HG03457 (cell line): ENCODE measurements around the gene CD55.
A peak's percentile ranks its signal among the peaks of the same experiment; 100 is the strongest.
"Not testable (repeated sequence)": the region's sequence is repeated elsewhere in the genome, so short reads cannot be mapped to it uniquely, and the experiment has no call there.

Experiments used
- ATAC-seq: cut with Tn5 transposase; IDR thresholded peaks from one replicate; pipeline ENCODE4 v1.9.1; 2021; ENCODE audit warnings: moderate number of reproducible peaks; ENCODE audit not compliant: unreplicated experiment

Gene CD55

DNA sequence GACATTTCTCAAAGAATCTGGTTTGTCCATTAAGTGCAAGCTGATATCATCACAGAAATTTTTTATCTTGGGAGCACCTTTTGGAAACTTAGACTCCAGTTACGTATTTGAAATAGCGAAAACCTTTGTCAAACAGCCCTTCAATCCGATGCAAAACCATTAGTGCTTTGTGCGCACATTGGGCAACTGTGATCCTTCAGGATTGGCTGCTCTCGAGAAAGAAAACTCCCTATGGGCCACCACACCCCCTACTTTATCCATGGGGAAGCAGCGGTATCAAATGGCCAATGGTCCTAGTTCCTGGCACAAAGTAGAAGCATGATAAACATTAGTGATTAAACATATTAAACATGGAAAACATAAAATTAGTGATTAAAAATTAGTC, 16.0 kb upstream of the CD55 start:
- no peak for ATAC-seq

DNA sequence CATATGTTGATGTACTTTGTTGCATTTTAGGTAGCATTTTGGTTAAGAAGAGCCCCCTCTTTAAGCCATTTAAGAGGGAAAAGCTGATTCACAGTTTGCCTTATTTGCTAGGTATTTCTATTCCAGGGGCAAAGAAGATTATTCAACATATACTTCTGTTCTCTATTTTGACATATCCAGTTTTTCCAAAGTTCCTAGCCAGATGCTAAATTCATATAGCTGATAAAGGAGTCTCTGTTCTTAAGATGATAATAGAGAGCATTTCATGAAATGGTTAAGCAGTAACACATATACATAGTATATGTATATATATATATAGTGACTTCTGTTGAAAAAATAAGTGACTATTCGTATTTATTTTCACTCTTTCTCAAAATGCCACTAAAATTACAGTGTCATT, 15.5 kb upstream of the CD55 start:
- no peak for ATAC-seq

DNA sequence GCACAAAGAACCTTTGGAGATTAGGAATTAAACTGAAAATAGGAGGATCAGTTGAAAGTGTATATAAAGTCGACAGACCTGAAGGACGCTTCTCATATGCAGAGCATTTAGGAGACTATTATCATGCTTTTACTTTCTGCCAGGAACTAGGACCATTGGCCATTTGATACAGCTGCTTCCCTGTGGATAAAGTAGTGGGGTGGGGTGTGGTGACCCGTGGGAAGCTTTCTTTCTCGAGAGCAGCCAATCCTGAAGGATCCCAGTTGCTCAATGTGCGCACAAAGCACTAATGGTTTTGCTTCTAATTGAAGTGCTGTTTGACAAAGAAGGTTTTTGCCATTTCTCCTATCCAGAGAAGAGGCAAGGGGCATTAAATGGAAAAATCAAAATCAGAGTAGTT, 14.9 kb upstream of the CD55 start:
- ATAC-seq, result no peak

DNA sequence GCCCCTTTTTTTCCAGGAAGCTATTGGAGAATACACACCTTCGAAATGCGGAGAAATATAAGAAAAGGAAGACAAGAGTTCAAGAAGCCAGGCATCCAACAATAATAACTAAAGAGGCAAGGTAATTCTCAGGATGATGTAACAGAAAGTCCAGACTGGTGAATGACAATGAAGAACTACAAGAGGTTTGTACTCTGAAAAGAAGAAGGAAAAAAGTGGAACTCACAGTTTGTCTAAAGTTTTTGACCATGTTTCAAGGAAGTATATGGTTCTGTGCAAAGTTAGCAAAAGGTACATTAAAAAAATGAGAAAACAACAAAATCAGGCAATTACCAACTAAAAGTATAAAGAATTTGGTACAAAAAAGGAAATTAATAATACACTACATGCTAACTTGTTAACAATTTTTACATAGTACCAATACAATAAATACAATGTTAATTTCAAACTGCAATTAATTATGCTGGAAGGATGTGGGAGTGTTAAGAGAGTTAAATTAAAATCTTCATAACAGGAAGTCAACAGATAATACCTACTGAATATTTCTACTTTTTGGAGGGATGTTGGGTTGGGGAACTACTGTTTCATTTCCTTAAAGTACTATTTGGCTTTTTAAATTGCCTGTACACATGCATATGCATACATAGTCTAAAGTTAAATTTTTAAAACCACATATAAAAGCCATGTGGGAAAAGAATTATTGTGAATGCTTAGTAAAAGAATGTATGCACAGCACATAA, 12.9 kb upstream of the CD55 start:
- ATAC-seq, result no peak

DNA sequence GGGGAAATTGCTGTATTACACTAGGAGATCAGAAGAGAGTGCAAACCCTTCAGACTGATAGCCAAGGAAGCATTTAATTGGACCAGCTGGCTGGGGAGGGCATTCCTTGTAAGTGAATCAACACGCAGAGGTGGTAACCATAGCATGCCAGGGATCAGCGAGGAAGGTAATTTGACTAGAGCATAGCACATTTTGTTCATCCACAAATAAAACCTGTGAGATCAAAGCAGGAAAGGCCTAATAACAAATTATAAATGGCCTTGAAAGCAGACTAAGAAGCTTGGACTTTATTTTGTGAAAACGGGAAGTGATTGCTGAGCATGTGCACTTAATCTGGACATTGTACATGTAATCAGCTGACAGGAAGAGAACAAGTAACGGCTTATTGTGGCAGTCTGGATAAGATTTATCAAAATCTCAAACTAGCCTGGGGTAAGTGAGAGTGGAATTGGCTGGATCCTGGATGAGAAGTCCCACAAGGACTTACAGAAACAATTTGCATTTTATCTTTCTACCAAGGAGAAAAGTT, 11.7 kb upstream of the CD55 start:
- ATAC-seq, result no peak

DNA sequence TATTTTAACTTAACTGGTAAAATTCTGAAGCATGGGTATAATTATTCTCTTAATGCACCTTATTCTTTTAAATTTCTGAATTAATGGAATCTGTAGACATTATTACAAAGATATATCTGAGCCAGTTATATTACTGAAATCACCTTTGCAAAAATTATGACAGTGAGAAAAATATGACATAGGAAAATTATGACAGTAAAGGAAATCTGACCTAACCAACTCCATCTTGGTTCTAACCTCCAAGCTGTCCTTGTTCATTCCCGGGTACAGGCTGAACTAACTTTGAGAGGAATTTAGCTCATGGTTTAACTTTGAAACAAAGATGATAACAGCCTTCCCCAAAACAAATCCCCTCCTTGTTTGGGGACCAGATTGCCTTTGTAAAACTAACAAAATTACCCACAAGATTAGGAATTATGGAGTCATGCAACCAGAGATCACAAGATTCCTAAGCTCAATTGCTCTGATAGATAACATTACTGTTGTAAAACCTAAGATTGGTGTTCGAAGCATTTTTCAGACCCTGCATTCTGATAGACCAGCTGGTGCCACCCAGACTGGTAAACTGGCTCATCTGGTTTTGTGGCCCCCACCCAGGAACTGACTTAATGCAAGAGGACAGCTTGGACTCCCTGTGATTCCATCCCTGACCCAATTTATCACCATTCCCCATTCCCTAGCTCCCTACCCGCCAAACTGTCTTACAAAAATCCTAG, 9.4 kb upstream of the CD55 start:
- no peak for ATAC-seq

DNA sequence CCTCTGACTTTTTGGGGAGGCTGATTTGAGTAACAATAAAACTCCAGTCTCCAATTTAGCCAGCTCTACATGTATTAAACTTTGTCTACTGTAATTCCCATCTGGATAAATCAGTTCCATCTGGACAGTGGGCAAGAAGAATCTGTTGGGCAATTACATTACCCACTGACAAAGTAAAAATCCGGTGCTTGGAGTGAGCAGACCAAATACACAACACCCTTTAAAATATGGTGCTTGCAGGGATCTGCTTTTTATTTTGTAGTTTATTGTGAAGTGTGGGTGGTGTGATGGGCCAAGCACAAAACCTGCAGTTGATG, 8.9 kb upstream of the CD55 start:
- no peak for ATAC-seq

DNA sequence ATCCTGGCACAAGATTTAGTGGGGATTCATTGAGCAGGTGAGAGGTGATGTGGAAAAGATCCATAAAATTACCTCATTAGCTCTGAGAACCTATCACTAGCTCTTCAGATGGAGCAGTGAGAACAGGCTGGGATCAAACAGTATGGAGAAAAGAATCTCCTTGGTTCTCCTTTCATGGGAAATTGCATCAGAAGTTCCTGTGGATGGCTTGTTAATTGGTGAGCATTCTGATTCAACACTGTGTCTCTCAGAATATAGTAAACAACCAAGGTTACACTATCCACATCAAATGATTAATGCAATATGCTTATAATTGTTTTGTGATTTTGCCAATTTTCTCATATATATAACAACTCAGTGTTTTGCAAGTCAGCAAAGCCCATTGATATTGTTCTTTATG, 8.3 kb upstream of the CD55 start:
- ATAC-seq, result no peak

DNA sequence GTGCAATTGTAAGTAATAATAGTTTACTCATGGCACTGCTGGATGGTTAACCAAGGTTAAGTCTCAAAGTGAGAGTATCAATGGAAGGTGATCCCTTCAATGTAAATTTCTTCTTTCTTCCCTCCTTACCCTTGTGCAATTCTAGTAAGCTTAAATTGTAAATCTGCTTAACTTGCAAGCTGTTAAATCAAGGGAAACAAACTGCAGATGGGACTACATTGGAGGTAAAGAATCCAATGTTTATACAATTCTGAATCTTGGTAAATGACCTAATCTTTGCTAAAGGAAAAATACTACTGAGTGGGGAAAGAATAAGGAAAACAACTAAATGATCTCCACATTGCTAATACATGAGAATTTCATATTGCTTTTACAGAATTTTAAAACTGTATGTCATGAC, 6.7 kb upstream of the CD55 start:
- ATAC-seq, result no peak

DNA sequence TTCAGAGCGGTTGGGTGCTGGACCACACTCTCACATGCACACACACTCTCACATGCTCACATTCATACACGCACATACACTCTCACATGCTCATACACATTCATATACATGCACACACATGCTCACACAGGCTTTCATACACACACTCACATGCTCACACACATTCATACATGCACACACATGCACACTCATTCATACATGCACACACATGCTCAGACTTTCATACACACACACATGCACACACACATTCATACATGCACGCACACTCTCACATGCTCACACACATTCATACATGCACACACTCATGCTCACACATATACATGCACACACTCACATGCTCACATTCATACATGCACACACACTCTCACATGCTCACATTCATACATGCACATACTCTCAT, 6.0 kb upstream of the CD55 start:
- no peak for ATAC-seq

DNA sequence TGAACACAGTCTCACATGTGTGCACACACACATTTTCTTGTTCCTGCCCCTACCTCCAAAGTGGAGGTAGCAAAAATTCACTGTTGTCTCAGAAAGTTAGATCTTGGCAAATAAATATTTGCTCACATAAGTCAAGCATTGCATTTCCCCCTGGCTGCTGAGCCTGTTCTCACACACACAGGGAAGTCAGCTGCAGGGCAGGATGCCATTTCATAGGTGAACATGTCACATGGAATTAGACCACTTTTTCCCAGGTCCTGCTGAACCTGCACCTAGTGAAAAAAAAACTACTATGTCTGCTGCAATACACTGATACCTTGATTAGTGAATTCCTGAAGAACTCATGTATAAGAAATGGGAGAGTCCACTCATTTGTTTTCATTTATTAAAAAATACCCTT, 5.3 kb upstream of the CD55 start:
- no peak for ATAC-seq

DNA sequence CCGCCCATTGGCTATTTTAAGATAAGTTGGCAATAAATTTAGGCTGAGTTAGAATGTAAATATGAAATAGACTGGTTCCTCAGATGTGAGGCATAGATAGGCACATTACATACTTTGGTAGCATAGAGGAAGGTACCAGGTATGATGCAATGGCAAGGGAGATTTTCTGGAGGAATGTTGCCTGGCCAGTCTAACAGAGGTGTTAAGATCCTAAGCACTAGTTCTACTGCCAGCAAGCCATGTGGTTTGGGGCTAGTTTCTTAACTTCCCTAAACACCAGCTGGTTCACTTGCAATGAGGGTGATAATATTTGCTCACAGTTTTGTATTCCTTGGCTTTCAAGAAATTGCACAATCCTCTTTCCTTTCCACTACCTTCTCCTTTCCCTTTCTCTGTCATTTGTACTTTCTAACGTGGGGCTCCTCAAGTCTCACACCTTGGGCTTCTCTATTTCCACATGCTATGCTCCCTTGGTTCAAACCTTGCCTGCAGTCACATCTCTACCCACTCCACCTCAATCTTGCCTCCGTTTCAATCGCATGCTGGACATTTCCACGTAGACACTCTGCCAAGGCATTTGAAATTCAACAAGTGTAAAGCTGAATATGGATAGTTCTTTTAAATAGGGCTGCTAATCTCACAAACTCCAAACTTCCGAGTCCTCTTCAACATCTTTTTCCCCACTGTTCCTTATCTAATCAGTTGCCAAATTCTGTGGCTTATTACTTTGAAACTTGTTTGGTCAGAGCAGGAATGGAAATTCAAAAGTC, 4.7 kb upstream of the CD55 start:
- no peak for ATAC-seq

DNA sequence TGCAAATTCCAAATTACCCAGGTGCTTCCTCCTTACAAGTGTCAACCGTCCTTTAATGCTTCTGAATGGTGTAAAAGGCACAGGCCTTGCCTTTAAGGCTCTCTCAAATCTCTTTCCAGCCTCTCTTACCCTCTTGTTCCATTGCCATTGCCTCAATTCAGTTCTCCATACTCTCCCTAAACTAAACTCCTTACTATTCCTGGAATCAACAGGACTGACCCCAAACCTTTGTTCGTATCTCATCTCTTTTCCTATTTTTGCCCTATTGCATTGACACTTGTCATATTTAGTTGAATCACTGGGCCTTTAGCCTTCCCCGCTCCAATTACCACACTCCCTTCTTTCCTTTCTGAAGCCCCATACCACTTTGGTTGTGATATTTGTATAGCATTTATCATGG, 3.9 kb upstream of the CD55 start:
- ATAC-seq, result no peak

DNA sequence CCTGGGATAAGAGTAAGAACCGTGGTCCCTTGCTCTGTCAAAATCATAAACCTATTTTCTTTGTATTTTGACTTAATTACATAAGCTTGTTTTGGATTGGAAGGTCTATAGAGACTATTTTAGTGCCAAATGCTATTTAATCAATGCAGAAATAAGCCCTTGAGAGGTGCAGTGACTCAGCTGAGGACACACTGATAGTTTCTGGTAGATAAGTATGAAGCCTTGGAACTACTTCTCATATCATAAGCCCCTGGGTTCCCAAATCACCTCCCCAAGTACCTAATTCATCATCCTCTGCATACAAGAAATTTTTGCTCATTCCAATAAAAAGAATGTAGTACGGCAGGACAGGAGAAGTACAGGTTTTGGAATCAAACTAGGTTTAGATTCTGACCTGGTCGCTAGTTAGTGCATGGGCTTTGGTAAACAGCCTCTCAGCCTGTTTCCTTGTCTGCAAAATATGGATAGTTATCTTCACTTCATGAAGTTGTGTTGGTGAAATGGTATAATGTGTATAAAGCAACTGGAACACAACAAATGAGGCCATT, 3.3 kb upstream of the CD55 start:
- no peak for ATAC-seq

DNA sequence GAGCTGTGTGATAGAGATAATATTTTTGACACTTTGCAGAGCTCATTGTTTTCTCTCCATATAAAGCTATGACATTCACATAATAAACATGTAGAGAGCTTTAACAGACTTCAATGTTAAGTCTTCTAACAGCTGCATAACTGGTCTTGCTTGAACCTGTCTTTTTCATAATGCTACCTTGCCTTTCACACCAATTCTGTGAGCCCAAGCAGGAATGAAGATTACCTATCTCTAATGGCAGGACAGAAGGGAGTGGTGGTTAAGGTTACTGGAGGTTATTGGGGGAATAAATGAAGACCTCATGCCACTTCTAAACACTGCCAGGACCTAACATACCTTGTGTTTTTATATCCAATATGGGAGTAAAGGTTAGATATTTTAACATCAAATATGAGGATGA, 2.3 kb upstream of the CD55 start:
- ATAC-seq, result no peak

DNA sequence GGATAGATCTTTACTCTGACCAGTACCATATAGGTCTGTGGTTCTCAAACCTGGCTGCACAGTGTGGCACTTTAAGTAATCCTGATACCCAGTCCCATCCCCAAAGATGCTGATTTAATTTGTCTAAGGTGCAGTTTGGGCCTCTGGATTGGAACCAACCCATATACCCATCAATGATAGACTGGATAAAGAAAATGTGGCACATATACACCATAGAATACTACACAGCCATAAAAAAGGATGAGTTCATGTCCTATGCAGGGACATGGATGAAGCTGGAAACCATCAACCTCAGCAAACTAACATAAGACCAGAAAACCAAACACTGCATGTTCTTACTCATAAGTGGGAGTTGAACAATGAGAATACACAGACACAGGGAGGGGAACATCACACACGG, 1.4 kb upstream of the CD55 start:
- not testable (repeated sequence) for ATAC-seq

DNA sequence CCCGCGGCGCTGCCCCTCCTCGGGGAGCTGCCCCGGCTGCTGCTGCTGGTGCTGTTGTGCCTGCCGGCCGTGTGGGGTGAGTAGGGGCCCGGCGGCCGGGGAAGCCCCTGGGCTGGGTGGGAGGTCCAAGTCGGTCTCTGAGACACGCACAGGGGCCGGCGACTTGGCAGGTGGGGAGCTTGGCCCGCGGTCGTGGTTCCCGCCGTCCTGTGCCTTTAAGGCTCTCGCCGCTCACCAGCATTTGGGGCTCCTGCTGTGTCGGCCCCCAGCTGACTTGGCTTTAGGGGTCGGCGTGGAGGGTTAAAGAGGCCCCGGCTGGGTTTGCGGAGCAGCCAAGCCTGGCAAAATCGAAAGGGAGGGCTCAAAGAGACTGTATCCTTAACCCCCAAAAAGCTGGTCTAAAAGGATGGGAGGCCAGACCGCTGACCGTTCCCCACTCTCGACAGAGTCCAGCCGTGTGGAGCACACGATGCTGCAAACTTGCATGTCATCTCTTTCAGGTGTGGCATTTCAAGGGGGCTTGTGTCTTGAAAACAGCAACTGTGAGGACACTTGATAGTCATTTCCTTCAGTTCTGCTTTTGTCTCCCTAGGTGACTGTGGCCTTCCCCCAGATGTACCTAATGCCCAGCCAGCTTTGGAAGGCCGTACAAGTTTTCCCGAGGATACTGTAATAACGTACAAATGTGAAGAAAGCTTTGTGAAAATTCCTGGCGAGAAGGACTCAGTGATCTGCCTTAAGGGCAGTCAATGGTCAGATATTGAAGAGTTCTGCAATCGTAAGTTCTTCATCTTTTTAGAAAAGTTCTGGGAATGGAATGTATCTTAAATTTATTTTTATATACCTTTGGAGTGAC, 540 bp downstream of the CD55 start:
- ATAC-seq, result peak; percentile 28

DNA sequence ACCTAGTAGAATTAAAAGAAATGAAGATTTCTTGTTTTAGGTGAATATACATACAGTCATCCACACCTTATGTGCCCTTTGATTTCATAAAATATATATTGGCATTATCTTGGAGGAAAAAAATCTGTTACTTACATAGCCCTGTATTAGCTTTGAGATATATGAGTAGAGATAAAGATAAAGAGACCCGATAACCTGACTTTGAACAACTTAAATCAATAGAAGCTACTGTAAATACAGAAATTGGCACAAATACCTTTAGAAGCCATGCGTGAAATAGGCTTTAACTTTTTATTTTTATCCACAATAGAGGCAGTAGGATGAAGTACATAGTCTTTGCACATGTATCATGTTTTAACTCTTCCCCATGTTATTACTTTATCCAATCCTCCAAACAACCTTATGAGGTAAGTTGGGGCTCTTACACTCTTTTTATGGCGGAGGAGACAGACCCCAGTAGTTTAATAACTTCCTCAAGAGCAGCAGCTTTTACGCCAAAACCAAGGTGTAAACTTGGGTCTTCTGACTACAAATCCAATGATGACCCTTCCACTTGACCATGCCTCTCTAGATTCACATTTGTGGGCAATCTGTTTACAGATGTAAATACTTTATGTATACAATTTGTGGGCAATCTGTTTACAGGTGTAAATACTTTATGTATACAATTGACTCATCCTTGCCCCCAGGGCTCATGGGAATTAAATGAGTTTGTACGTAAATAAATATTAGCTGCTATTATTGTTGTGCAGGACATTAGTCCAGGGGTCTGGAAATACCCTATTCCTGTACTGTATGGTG, 2.1 kb downstream of the CD55 start:
- no peak for ATAC-seq

DNA sequence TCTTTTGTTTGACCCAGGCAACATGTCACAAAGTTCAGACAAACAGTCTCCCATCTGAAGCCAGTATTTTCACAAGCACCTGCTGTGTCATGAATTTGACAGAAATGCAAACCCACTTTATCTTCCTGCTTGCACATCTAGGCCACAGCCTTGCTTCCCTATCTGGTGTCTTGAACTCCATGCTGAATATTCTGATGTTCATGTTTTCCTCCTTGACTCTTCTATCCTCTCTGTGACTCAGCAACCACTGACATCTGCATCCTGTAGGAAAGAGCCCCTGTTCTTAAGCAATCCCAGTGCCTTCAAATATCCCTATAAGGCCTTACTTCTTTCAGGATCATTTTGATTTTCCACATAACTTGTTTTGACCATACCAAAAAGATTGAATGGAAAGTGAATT, 6.5 kb downstream of the CD55 start:
- no peak for ATAC-seq

DNA sequence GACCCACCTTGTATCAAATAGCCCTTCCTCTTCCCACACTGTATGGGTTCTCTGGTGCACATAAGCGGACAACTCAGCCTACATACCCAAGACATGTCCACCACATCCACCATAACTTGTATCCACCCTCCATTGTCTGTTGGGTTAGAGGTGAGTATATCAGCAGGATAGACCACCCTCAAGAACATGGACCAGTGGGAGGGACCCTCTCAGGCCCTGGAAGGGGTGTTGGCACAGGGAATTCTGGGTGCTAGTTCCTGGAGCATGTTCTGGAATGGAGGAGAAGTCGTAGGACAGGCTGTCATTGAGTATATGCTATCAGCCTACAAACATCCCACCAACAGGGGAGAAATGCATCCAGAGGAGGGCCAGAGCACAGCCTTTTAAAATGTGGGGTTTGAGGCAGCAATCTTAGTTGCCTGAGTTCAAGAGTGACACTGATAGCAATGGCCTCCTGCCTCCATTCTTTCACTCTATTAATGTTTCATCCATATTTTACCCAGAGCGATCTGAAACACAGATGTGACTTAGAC, 7.5 kb downstream of the CD55 start:
- ATAC-seq, result no peak
